HG03103 (cell line): ENCODE data around the gene CDS1.

Experiments used
- ATAC-seq: cut with Tn5 transposase; IDR thresholded peaks from one replicate; pipeline ENCODE4 v1.9.1; 2021; ENCODE audit warnings: low read depth; ENCODE audit not compliant: unreplicated experiment

Gene CDS1

DNA sequence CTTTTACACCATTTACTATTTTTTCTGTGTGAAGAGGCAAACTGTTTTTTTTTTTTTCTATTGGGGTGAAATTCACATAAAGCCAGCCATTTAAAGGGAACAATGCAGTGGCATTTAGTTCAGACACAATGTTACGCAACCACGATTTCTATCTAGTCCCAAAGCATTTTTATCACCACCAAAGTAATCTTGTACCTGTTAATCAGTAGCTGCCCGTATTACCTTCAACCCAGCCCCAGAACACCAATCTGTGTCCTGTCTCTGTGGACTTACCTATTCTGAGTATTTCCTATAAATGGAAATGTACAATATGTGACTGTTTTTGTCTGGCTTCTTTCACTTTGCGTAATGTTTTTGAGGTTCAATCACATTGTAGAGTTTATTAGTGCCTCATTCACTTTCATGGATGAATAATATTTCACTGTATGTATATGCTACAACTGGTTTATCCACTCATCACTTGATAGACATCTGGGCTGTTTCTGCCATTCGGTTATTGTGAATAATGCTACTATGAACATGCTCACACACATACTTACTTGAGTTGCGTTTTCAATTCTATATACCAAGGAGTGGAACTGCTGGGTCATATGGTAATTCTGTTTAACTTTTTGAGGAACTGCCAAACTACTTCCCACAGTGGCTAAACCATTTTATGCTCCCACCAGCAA is 116.2 kb downstream of the CDS1 start:
- no peak for ATAC-seq
